Left renal pelvis (tissue), 4 donors: Measurements from ENCODE around the gene JAKMIP3. TPM values are rescaled to one million over a fixed set of nuclear protein-coding genes. Genes with fewer than 3 reads are reported as not detected.

ENCODE experiments used
- DNase-seq, 4 donors: peaks; one replicate each; pipeline ENCODE4 v3.0.0-alpha.2; 2013; ENCODE audit warnings: low read depth in 4 of 4, low spot score in 3 of 4
- polyA plus RNA-seq, 4 donors: library from polyadenylated mRNA; unstranded; fragments of 120-200 nt; gene quantifications; one replicate each; pipeline ENCODE4 v1.2.1, GENCODE V29; 2013; ENCODE audit not compliant: insufficient read length in 4 of 4

The JAKMIP3 gene
- polyA plus RNA-seq, 4 donors, result 0.24 to 1.0 (median 0.27) TPM

DNA sequence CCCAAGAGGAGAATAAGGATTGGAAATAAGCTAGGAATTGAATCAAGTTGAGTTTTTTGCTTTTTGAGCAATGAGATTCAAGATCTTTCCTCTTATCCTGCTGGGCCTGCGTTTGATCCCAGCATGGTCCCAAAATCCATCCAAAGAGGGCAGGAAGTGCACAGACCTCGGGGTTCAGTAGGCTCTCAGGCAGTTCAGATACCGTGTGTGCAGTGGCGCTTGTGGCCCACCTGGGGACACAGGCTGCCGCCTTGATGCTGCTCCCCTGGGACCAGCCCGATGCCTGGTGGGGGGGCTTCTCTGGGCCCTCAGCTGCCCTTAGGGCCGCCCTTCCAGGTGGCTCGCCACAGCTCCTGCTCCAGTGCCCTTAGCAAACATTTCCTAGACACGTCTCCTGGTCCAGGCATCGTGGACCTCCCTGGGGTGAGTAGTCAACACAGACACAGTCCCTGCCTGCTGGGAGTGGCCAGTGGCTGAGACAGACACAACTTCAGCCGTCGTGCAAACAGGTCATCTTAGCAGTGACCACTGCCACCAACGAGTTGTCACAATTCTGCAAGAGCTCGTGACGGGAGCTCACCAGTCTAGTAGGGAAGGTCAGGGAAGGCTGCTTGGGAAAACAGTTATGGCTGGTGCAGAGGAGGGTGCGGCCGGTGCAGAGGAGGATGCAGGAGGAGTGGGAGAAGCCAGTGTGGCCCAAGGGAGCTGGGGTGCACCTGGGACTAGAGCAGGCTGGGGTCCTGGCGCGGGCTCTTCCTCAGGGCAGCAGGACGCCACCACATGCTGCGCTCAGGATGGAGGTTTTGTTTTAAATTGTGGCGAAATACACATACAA is 21.7 kb upstream of the JAKMIP3 start:
- DNase-seq, result no peak

DNA sequence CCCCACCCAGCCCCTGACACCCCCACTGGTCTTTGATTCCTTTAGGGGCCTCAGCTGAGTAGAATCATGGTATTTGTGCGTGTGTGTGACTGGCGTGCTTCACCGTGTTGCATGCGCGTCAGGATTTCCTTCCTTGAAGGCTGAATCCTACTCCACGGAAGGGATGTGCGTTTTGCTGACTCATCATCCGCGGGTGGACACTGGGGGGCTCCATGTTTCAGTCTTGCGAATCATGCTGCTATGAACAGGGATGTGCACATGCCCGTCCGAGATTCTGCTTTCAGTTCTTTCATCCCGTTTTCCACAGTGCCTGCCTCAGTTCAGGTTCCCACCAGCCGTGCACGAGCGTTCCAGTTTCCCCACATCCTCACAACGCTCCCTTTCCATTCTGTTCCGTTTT is 20.9 kb upstream of the JAKMIP3 start:
- no peak for DNase-seq

DNA sequence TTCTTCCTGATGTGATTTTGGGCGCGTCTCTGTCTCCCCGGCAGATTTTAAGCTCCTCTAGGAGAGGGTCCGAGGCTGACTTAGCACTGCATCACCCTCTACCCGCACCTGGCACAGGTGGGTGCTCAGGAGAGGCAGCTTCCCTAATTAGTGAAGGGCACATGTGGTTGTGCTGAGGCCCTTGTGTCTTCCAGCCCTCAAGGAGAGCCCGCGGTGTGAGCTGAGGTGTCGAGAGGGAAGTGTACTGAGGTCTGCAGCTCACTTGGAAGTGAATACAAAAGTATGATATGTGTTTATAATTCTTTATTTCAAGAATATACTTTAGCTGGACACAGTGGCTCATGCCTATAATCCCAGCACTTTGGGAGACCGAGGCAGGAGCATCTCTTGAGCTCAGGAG is 20.4 kb upstream of the JAKMIP3 start:
- DNase-seq, result no peak

DNA sequence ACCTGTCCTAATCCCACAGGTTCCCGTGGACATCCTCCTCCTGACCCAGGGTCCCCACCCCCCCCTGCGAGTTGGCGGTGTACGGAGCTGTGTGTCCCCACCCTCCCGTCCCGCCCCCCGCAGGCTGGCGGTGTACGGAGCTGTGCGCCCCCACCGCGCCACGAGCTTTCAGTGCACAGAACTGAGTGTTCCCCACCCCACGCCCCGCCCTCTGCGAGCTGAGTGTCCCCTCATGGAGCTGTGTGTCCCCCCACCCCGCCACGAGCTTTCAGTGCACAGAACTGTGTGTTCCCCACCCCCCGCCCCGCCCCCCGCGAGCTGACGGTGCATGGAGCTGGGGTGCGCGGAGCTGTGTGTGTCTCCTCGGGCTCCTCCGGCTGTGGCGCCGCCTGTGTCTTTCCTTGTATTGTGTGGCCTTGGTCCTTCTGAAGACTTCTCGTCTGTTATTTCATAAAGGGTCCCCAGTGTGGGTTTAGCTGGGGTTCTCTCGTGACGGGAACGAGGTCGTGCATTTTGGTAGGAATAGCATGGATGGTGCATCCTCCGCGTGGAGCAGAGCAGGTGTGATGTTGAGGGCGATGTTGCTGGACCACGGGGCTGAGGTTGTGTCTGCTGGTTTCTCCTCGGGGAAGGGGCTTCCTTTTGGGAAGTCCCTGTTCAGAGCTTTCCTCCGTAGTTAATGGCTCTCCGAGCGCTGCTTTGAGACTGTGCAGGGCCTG is 18.0 kb upstream of the JAKMIP3 start:
- DNase-seq, result no peak

DNA sequence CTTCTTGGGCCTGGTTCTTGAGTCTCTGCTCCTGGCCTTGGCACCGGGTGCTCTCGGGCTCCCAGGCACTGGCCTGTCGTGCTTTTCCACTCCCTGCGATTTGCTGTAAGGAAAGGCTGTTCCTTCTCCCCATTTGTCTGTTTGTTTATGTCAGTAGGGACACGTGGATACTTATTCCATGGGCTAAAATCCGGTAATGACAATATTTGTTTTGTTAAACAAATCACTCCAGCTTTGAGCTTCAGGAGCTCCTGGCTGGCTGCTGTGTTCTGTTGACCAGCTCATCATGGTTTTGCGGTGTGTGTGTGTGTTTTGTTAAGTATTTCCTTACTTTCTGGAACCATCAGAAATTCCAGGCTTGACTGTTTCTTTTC is 17.5 kb upstream of the JAKMIP3 start:
- no peak for DNase-seq

DNA sequence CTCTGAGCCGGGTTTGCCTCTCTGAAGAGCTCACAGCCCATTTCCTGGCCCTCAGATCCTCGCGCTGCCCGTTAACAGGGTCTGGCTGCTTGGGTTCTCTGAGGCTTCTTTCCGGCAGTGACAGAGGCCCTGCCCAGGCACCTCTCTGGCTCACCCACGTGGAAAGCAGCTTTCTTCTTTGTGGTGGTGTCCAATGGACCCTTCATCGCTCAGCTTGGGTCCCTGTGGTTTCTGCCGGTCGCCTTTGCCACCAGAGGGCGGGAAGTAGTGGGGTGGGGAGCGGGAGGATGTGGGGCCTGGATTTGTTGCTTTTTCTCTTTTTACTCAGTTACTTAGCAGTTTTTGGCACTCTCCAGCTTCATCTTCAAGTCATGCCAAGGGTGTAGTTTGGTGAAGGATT is 15.6 kb upstream of the JAKMIP3 start:
- DNase-seq, result no peak

DNA sequence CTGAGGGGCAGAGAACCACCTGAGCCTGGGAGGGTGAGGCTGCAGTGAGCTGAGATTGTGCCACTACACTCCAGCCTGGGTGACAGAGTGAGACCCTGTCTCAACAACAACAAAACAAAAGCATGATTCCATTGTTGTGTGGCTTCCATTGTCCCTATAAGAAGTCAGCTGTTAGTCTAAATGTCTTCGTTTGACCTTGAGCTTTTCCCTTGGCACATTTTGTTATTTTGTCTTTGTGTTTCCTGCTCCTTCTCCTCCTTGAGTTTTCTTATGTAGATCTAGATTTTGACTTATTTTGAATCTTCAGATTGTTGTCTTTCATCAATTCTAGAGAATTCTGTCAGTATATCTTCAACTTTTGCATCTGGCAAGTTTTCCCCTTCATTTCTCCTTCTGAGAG is 13.6 kb upstream of the JAKMIP3 start:
- DNase-seq, result no peak

DNA sequence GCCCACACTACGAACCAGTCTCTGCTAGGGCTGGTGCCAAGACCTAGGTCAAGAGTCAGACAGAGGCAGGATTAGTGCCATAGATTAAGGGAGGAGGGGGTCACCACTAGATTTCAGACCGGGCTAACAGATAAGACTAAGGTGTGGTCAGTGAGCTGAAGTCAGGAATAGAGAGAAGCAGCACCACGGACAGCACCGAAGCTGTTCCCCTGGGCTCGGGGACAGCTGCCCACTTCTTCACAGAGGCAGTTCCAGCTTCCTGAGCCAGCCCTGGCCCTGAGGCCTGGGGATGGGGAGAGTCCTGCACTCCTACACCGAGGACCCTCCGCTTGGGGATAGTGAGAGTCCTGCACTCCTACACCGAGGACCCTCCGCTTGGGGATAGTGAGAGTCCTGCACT is 11.2 kb upstream of the JAKMIP3 start:
- no peak for DNase-seq

DNA sequence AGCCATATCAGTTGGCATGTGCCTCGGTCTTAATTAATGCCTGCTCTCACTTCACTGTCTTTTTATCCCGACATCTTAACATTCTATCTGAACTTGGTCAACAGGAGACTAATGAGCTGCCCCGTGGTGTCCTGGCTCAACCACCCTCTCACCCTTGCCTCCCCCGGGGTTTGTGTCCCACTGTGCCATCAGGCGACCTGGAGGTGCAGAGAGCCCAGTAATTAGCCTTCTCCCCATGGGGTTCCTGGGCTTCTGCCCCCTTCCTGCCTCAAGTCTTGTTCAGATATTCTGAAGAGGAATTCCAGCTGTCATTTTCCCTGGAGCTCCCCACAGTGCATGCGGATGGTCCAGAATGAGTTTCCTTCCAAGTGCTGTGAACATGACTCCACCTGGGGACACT is 10.1 kb upstream of the JAKMIP3 start:
- DNase-seq, result no peak

DNA sequence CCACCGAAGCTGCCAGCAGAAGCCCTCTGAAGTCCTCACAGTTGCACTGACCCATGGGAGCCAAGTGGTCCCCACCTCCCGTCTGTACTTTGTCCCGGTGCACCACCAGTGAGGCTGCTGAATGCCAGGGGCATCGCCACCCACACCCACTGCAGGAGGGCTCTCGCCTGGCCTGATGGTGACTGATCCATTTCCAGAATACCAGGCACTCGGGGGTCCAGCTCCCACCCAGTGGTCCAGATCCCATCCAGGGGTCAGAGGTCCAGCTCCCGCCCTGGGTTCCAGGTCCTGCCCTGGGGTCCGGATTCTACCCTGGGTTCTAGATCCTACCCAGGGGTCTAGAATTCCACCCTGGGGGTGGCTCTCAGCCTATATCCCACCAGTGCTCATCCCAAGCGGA is 9.1 kb upstream of the JAKMIP3 start:
- DNase-seq, result no peak

DNA sequence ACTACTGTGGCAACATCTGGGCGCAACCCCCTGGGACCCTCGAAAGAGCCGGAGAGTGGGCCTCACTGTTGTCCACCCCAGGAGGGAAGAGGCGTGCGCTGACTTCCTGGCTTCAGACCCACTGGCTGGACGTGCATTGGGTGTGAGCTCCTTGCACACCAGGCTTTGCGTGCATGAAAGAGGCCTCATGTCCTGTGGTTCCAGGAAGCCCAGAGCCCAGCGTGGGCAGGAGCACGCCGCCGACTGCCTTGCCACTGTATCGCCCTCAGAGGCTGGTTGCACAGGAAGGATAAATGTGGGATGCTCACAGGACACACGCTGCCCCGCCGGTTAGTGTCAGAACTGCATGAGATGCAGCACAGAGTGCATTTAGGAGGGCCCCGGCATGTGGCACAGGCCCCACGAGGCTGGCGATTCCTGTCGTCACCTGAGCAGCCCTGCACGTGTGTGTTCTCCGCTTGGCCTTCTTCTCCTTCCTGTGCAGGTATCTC is 8.5 kb upstream of the JAKMIP3 start:
- no peak for DNase-seq

DNA sequence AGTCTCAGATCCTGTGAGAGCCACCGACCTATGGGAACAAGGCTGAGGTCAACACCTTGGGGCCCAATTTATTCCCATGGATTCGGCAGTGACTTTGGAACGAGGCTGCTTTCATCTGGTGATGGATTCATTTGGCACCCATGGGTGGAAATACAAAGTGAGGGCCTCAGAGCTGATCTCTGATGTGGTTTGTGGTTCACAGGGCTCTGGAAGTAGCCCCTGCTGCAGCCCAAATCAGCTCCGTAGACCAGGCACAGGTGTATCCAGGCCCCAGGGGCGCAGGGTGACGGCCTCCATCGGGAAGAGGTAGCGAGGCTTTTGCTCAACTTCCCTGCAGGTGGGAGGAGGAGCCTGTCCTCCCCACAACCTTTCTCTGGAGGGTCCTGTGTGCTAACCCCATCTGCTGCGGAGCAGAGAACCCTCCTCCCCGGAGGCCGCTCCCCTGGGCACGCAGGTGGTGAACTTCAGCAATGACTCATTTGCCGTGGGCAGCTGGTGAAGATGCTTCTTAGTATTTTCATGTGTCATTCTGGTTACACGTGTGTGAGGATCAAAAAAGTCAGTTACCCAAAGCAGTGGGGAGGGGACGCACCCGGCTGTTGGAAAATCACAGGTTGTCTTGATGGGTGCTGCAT is 7.5 kb upstream of the JAKMIP3 start:
- no peak for DNase-seq

DNA sequence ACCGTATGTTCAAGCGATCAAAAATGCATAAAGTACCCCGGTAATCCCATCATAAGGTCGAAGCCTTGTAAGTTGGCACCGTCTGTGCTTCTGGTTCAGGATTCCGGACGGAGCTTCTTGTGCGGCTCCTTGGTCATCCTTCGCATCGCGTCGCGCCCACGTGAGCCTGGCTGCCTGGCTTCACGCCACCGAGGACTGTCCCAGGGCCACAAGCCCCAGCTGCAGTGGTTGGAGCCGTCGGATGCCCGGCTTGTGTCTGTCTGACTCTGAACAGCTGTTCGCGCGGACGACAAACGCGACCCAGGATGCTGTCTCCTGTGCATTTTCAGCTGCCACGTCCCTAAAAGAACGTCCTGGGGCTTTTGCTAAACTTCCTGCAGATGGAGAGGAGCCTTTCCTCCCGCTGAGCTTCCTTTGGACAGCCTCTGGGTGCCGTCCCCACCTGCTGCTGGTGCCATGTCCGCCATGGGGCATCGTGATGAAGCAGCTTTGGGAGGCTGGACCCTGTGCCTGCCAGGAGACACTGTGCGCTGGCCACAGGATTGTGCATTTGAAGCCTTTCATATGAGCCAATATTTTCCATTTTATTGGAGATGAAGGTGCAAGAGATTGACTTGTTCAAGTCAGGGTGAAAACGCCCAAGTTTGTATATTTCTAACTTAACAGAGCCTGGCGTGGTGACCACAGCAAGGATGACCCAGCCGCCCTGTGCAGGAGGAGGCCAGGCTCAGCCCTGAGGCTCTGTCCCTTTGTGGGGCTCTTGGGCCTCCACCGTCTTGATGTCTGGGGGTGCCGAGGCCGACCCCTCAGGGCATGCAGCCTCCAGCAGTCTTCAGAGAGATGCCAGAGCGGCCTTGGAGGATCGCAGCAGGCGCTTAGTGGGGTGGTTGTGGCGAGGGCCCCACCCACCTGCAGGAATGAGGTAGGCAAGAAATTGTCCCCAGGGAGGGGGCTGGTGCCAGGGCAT is 6.7 kb upstream of the JAKMIP3 start:
- no peak for DNase-seq

DNA sequence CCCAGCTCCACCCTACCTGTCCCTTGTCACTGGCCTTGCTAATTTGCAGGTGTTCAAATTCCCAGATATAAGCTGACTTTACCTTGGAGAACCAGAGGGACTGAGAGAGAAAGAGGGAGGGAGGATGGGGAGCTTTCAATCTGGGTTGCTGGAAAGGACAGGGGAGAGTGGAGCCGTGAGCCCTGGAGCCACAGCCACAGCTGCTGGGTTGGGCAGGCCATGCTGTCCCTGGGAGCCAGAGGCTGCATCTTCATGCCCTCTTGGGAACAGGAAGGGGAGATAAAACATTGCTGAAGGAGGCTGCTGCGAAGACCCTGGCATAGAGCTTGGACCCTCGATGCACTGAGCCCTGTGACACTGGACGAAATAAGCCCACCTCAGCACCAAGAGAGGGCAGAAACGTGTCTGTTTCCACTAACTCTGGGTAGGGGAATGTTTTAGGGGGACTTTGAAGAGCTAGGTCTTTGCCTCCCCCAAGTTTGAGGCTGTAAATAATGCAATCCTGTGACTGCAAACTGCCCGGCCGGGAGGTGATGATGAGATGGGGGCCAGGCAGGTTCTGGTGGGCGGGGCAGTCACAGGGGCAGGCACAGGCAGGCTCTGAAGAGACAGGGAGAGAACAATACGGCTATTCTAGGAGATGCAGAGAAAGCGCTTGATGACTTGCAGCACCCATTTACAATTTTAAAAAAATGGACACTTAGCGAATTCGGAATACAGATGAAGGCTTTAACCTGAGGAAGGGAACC is 5.8 kb upstream of the JAKMIP3 start:
- no peak for DNase-seq

DNA sequence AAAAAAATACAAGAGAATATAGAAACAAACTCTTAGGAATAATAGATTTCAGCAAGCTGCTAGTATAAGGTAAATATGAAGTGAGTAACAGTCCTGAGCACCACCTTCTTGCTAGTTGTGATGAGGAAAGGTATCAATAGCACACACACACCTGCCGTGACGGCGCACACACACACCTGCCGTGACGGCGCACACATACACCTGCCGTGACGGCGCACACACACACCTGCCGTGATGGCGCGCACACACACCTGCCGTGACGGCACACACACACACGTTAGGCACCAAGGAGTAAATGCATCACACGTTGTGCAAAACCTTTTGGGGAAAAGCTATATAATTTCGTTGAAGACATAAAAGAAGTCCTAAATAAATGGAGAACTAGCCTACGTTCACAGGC is 4.7 kb upstream of the JAKMIP3 start:
- no peak for DNase-seq

DNA sequence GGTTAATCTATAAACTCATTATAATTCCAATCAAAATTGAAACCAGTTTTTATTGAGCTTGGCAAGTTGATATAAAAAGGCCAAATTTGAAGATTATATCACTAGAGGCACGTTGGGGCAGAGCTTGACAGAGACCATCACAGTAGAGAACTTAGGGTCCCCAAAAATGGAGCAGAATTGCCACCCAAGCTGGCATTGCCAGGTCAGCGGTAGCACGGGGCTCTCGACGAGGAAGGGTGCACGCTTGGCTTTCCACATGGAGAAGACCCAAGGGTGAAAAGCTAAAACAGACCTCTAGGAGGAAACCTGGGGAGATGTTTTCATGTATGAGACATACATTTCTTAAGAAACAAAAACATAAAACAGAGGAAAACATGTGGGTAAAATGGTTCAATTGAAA is 4.3 kb upstream of the JAKMIP3 start:
- DNase-seq, result no peak

DNA sequence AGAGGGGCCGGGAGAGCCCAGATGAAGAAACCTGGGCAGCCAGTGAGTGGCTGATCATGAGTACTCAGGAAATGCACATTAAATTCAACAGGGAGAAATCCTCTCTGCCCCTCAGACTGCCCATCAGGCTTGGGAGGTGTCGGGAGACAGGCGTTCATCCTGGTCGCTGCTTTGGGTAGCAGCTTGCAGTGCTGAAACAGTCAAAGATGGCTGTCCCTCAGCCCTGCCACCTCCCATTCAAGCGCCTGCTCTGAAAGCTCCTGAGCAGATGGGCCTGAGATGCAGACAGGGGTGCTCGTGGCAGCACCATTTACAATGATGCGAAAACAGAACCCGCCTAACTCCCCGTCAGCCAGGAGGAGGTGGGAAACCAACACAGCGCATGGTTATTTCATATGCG is 3.6 kb upstream of the JAKMIP3 start:
- DNase-seq, result no peak

DNA sequence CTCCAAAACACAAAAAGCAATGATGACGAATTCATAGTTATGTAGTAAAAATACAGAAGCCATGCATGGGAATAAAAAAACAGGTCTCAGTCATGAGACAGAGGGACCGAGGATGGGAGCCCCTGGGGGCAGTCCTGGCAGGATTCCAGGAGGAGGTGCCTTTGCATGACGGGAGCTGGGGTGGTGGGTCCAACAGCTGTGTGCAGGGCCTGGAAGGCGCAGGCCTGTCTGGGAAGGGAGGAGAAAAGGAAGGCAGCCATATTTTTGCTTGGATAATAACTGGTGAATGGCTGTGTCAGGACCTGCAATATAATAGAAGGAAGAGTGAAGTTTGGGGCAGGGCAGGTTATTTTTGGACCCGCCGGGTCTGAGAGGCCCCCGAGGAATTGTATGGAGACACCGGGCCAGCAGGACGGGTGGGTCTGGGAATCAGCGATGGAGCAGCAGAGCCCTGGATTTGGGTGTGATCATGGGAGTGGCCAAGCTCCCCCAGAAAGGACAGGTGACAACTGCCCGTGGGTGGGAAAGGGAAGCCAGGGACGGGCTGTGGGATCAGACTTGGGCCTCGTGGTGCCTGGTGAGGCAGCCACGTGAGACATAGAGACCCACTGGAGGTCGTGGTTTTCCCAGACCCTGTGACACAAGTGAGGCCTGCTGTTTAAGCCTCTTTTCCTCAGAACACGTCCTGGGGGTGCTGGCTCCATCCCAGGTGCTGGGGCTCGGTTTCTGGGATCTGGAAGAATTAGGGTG is 2.9 kb upstream of the JAKMIP3 start:
- no peak for DNase-seq

DNA sequence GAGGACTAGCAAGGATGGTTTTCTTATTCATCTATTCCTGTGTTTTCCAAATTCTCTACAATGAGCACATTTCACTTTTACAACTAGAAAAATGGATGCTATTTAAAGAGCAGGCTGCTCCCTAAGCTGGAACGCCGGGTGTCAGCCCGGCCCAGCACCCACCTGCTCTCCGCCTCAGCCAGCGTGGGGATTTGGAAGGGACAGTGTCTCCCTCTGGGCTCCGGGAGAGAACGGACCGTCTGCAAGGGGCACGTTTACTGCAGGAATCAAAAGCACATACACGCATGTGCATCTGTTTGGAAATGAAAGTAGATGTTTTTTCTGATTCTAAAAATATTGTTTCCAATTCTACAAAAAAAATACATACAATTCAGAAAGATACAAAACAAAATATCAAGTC is 2.3 kb upstream of the JAKMIP3 start:
- no peak for DNase-seq
